NCI-H1417 treated with DMSO at 0.1 percent for 48 hours (cell line): Measurements from ENCODE around the gene TAF11.
"Not testable (repeated sequence)": the region's sequence is repeated elsewhere in the genome, so short reads cannot be mapped to it uniquely, and the experiment has no call there.

Source experiments
- DNase-seq: peaks from one replicate; lab custom pipeline; 2025; lab: John Stamatoyannopoulos, UW

Gene TAF11

GRCh38 chr6:34887753-34888513 is at the start of gene TAF11:
TSS of gene TAF11 (minus strand) at chr6:34888042. CDS start at chr6:34887957, 85 bp downstream.
- peak; percentile 36 for DNase-seq

GRCh38 chr6:34934516-34934915 is 46.7 kb upstream of the TAF11 start:
- DNase-seq: no peak

- not testable (repeated sequence) for DNase-seq
Measured at GRCh38 chr6:34932202-34932601, 44.4 kb upstream of the TAF11 start.

DNA sequence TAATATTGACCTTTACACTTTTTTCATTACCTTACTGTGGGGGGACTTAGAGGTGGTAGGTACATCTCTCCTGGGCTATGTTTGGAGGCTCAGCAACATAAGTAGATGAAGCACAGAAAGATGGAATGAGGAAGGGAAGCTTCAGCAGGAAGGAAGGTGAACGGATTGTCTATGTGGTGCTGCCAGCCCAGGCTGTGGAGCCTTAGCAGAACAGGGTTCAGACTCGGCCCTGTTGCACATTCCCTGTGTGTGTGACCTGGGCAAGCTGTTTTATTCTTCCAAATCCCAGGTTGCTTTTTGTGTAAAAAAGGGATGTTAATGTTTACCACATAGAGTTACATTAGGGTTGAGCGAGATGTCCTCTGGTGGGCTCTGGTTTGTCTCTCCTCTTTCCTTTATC is 42.4 kb upstream of the TAF11 start:
- no peak for DNase-seq

- no peak for DNase-seq
Measured at GRCh38 chr6:34929241-34929978, 41.6 kb upstream of the TAF11 start.

DNA sequence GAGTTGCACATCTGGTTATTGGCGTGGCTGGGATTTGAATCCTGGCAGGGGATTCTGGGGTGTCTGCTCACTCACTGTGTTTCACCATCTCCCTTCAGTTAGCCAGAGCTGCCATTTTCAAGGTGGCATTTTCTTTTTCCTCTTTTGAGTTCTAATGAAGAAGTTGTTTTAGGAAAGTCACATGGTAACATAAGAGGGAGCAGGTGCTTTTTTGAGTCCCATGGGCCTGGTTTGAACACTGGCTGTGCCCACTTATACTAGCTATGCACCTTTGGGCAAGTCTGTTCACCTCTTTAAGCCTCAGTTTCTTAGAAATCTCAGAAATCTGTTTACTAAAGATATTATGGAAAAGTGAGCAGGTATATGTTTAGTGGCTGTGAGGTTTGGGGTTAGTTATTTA is 40.9 kb upstream of the TAF11 start:
- no peak for DNase-seq

- DNase-seq: no peak
Measured at GRCh38 chr6:34928220-34928619, 40.4 kb upstream of the TAF11 start.

GRCh38 chr6:34926655-34927054 is 38.8 kb upstream of the TAF11 start:
- no peak for DNase-seq

- DNase-seq: no peak
Measured at GRCh38 chr6:34924831-34925625, 37.2 kb upstream of the TAF11 start.

GRCh38 chr6:34922177-34922663 is 34.4 kb upstream of the TAF11 start:
- DNase-seq: no peak

DNA sequence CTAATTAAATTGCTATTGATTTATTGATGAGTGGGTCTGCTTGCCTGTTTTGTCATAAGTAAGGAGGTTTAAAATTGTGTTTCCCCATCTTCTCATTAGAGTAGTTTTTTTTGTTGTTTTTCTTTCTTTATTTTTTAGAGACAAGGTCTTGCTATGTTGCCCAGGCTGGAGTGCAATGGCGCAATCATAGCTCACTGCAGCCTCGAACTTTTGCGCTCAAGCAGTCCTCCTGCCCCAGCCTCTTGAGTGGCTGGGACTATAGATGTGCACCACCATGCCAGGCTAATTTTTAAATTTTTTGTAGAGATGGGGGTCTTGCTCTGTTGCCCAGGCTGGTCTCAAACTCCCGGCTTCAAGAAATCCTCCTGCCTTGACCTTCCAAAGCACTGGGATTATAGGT is 32.3 kb upstream of the TAF11 start:
- DNase-seq: no peak

DNA sequence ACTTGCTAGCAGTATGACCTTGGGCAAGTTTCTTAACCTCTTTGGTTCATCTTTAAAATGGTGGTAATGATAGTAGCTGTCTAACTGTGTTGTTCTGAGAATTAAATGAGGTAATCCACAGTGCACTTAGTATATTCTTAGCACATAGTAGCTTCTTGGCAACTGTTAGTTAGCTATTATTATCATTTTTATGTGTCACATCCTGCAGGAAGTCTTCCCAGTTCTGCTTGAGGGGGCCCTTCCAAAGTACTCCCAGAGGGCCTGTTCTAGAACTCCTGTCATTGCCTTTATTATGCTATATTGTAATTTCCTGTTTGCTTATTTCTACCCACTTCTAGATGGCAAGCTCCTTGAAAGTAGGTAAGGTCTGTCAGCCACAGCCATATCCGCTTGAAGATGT is 31.8 kb upstream of the TAF11 start:
- DNase-seq: no peak

DNA sequence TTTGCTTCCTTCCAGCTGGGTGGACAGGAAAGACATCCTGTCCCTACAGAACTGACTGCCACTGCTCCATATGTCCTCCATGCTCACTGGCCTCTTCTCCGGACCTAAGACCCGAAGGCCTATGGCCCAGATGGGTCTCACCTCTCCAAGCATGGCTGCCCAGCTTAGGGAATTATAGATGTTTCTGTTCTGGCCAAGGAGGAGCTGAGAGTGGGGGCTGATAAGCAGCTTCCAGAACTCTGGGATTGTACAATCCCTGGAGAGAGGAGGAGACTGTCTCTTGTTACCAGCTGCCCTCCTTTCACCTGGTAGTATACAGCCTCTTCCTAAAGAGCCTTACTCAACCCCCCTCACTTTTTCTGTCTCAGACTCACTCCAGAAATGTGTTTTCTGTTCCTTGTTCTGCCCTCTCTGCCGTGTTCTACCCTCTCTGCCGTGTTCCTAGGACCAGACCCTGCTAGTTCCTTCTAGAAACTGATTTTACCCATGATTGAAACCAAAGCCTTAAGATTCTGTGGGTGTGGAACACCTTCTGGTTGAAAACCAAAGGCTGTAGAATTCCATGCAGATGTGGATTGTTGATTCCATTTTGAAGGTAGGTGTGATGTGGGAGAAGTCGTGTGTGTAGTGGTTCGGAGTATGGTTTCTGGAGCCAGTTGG is 29.9 kb upstream of the TAF11 start:
- no peak for DNase-seq

GRCh38 chr6:34916348-34916967 is 28.6 kb upstream of the TAF11 start:
- DNase-seq: no peak

DNA sequence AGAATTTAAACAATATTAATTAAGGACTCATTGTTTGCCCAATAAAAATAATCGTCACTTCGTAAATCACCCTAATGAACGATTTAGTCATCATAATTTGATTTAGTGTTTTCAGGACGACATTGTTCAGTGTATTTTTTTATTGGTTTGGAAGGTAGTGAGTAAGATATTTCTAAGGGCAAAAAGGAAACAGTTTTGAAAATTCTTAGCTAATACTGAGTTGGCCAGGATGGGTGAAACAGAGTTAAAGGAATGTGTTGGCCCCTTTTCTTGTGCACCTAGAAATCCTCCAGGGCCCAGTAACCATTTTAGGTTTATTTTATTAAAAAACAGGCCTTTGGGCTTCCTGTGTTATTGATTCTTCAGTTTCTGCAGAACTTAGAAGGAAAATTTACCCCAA is 26.5 kb upstream of the TAF11 start:
- no peak for DNase-seq

- no peak for DNase-seq
Measured at GRCh38 chr6:34912715-34913464, 25.0 kb upstream of the TAF11 start.

DNA sequence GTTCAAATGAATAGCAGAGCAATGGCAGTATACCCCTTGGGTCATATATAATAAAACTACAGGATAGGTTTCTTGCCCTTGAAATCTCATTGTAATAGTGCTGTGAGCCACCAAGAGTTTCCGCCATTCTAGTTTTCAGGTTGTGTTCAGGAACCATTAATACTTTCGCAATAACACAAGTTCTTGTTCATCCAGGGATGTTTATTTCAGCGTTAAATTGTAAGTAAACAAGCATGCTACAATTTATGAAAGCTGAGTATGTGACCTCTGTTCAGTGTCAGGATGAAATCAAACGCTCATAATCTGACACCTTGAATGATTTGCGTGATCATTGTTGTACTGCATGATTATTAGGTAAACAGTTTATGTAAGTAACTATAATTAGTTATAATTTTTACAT is 24.0 kb upstream of the TAF11 start:
- DNase-seq: no peak

DNA sequence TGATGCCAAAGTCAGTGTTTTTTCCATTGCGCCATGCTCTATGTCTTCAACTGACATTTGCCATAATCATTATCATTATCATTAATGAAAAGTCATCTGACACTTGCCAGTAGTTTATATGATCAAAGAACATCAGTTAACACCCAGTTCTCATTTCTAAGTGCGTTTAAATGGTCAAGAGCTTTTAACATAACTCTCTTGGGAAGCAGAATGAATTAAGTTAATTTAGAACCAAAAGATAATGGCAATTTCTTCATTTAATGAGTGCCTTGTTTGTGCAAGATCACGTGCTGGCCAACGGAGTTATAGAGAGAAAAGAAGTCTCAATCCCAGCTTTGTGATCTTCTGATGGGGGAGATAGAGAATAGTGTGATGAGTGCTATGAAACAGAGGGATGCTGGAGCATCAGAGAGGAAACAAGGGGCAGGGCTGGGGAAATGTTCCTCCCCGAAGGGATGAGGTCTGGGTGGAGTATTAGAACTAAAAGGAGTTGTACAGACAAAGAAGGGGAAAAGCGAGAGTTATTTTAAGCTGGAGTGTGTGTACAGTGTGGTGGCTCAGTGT is 21.6 kb upstream of the TAF11 start:
- no peak for DNase-seq

- DNase-seq: no peak
Measured at GRCh38 chr6:34908194-34908593, 20.4 kb upstream of the TAF11 start.

DNA sequence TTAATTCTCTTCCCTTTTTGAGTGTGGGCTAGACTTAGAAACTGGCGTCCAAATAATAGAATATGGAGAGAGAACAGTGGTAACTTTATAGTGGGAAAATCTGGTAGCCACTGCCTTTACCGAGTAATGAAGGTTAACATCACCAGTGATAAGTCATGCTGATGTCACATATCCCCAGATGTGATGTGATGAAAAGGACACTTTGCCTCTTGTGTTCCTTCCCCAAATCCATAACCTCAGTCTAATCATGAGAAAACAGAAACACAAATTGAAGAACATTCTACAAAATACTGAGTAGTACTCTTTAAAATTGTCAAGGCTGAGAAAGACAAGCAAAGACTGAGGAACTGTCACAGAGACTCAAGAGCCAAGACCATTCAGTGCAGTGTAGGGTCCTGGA is 19.0 kb upstream of the TAF11 start:
- DNase-seq: no peak
